IMR-90 (cell line): ENCODE results near the gene SCFD2. TPM values are rescaled to one million over a fixed set of nuclear protein-coding genes. Genes with fewer than 3 reads are reported as not detected.

Experiments used
- BHLHE40 ChIP-seq: fragments of 150-350 bp; IDR thresholded peaks from 2 replicates; pipeline ENCODE4 v1.6.1; 2016; ENCODE audit warnings: mild to moderate bottlenecking, low read depth, low read length
- MAZ ChIP-seq: IDR thresholded peaks from 2 replicates; pipeline ENCODE4 v1.6.1; 2012; ENCODE audit warnings: low read depth, mild to moderate bottlenecking, low read length, improper control_type of control experiment, moderate library complexity, borderline replicate concordance
- NFE2L2 ChIP-seq: fragments of 150-350 bp; IDR thresholded peaks from 2 replicates; pipeline ENCODE4 v1.6.1; 2016; ENCODE audit warnings: low read depth, mild to moderate bottlenecking, low read length
- RAD21 ChIP-seq: IDR thresholded peaks from 2 replicates; pipeline ENCODE4 v1.6.1; 2012; ENCODE audit warnings: low read length, improper control_type of control experiment
- RCOR1 ChIP-seq: IDR thresholded peaks from 2 replicates; pipeline ENCODE4 v1.6.1; 2012; ENCODE audit warnings: mild to moderate bottlenecking, low read length, improper control_type of control experiment; ENCODE audit not compliant: insufficient replicate concordance
- polyA plus RNA-seq, 3 experiments: library from polyadenylated mRNA; depleted of rRNA; stranded (reverse); fragments of >200 nt; gene quantifications; 2 replicates each; pipeline ENCODE4 v1.2.3, GENCODE V29; 2012; ENCODE audit warnings: low replicate concordance in 1 of 3
- total RNA-seq: library from RNA; depleted of rRNA; stranded (reverse); fragments of >200 nt; gene quantifications from 2 replicates; pipeline ENCODE4 v1.2.3, GENCODE V29; 2012
- TF ChIP-seq, protein P1 (sequence below): fragments of 150-350 bp; IDR thresholded peaks from 2 replicates; pipeline ENCODE4 v1.6.1; 2016; ENCODE audit warnings: low read depth, mild to moderate bottlenecking, low read length, moderate library complexity, borderline replicate concordance

SCFD2 gene
- total and polyA plus RNA-seq, 2 of the 4 experiments (the other 2 are of a cell fraction) = 18.9 to 62.4 TPM

DNA sequence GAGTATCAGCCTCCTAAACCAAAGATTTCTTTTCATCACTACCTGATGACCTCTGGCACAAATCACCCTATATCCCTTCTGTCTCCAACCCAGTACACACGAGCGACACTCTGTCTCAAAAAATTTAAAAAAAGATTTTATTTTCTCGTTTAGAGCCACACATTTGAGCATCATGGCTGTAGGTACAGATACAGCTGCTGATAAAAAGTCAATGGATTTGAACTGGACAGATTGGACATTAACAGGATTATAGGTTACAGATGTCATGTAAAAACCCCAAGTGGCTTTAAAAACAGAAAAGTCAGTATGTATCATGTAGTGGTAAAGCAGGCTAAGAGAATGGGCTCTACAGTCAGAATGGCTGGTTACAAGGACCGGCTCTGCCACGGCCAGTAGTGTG is 171.1 kb downstream of the SCFD2 start (continued):
- TF ChIP-seq, protein P1, sequence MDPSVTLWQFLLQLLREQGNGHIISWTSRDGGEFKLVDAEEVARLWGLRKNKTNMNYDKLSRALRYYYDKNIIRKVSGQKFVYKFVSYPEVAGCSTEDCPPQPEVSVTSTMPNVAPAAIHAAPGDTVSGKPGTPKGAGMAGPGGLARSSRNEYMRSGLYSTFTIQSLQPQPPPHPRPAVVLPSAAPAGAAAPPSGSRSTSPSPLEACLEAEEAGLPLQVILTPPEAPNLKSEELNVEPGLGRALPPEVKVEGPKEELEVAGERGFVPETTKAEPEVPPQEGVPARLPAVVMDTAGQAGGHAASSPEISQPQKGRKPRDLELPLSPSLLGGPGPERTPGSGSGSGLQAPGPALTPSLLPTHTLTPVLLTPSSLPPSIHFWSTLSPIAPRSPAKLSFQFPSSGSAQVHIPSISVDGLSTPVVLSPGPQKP = no peak
- no peak for TF ChIP-seq BHLHE40
- no peak for TF ChIP-seq RAD21
- no peak for TF ChIP-seq MAZ
- TF ChIP-seq NFE2L2 = no peak
- TF ChIP-seq RCOR1 = no peak
